ENCODE results near the gene ENO1.
A peak's percentile ranks its signal among the peaks of the same experiment; 100 is the strongest.
"Not testable (repeated sequence)": the region's sequence is repeated elsewhere in the genome, so short reads cannot be mapped to it uniquely, and the experiment has no call there.

ENO1 gene

DNA sequence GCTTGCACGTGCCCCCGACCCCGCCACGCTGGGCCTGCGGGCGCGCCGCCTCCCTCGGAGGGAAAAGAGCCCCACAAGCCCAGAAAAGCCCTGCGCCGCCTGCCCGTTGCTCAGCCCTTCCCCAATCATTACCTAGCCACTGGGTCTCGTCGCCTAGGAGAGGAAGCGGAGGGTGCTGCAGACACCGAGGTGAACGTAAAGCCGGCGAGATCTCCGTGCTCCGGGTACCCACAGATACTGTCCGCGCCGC, at the start of gene ENO1:
TSS of gene ENO1 (minus strand) at position 239 of the 250 bp plus-strand sequence. CDS start 3,778 bp downstream, outside the sequence.
- TF ChIP-seq, protein P1, sequence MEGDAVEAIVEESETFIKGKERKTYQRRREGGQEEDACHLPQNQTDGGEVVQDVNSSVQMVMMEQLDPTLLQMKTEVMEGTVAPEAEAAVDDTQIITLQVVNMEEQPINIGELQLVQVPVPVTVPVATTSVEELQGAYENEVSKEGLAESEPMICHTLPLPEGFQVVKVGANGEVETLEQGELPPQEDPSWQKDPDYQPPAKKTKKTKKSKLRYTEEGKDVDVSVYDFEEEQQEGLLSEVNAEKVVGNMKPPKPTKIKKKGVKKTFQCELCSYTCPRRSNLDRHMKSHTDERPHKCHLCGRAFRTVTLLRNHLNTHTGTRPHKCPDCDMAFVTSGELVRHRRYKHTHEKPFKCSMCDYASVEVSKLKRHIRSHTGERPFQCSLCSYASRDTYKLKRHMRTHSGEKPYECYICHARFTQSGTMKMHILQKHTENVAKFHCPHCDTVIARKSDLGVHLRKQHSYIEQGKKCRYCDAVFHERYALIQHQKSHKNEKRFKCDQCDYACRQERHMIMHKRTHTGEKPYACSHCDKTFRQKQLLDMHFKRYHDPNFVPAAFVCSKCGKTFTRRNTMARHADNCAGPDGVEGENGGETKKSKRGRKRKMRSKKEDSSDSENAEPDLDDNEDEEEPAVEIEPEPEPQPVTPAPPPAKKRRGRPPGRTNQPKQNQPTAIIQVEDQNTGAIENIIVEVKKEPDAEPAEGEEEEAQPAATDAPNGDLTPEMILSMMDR (IDR thresholded peaks at IDR 0.05; ENCODE audit: low read depth, low read length), result no peak
- H3K4me3 ChIP-seq (ENCODE audit: low read depth, low read length), result peak within 1 kb of the TSS; percentile 97

DNA sequence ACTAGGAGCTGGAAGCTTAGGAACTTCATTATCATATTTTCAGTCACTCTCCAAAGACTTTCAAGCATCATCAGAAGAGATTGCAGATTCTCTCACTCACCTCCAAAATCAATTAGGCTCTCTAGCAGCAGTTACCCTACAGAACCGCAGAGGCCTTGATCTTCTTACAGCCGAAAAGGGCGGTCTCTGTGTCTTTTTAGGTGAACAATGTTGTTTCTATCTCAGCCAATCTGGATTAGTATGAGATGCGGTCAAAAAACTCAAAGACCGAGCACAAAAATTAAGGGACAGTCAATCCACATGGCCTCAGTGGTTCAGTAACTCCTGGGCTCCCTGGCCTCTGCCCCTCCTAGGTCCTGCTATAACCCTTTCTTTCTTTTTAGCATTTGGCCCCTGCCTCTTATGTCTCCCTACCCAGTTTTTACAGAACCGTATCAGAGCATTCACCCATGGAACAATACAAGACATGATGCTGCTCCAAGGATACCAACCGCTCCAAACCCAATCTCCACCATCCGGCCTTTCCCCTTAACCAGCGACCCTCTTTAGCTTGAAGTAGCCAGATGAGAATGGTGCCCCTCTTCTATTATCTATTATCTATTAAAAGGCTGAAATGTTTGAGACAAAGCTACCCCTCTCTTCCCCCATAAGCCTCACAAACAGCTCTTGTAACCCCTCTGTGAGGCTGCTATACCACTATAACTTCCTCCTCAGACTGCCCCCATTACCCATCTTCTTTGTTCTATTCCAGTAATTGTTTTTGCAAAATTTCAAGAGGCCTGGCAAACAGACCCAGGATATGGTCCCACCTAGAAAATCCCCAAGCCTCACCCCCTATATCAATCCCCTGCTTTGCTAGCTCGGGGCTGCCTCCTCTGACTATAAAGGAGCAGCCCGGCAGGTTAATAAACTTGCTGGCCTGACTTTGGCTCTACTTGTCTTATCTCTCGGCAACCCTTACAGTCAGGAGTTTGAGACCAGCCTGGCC, 48.5 kb upstream of the ENO1 start:
- no peak overlapping the region for H3K4me3 ChIP-seq (ENCODE audit: low read depth, low read length)
- TF ChIP-seq, protein P1 (IDR thresholded peaks at IDR 0.05; ENCODE audit: low read depth, low read length), result no peak

DNA sequence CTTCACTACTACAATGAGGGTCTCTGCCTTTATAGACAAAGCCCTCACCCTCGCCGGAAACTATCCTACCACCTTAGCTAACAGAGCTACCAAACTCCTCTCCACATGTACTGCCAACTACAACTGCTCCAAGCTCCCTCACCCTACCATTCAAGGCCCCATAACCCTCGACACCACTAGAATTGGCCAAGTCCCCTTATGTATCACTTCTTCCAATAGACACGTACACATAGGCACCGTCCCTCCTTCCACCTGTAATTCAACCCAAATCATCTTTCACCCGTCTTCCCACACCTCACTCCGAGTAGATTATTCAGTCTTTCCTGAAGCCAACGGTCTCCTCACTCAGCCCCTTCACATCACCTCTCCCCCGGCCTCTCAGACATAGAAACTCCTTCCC, 47.5 kb upstream of the ENO1 start:
- TF ChIP-seq, protein P1 (IDR thresholded peaks at IDR 0.05; ENCODE audit: low read depth, low read length), result no peak
- no peak overlapping the region for H3K4me3 ChIP-seq (ENCODE audit: low read depth, low read length)

DNA sequence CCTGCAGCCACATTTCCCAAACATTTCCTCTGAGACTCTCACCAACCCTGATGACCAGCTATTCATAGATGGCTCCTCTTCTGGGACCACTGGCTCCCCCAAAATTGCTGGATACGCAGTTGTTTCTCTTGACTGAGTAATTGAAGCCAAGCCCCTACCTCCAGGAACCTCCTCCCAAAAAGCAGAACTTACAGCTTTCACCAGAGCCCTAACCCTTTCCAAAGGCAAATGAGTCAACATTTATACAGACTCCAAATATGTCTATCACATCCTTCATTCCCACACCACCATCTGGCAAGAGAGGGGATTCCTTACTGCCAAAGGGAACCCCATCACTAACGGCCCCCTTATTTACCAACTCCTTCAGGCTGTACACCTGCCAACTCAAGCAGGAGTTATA, 46.9 kb upstream of the ENO1 start:
- H3K4me3 ChIP-seq (ENCODE audit: low read depth, low read length), result no peak overlapping the region
- TF ChIP-seq, protein P1 (IDR thresholded peaks at IDR 0.05; ENCODE audit: low read depth, low read length), result no peak

DNA sequence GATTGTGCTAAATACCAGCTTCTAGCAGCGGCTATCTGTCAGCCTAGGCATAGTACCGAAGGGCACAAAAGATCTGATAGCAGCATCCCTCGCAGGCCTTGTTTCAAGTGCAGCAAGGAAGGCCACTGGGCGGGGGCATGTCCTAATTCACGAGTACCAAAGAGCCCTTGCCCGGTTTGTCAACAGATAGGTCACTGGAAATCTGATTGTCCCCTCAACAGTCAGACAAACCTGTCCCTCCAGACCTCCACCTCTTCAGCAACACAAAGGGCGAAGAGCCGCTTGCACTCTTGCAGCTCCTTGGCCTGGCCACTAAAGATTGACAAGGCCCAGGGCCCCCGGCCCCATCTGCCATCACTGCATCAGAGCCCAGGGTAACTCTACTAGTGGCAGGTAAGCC, 44.5 kb upstream of the ENO1 start:
- TF ChIP-seq, protein P1 (IDR thresholded peaks at IDR 0.05; ENCODE audit: low read depth, low read length), result no peak
- H3K4me3 ChIP-seq (ENCODE audit: low read depth, low read length), result no peak overlapping the region

DNA sequence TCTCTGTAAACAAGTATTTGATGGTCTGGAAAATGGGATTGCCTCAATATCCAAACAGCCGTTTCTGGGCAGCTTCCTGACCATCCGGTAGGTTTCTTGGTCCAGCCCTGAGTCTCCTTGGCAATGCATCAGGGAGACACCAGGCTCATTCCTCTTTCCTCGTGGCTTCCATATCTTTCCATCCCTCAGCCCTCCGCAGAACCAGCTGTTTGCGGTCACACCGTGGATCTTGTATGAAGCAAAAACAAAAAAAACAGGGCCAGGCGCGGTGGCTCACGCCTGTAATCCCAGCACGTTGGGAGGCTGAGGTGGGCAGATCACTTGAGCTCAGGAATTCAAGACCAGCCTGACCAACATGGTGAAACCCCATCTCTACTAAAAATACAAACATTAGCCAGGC, 39.0 kb upstream of the ENO1 start:
- not testable (repeated sequence) for H3K4me3 ChIP-seq (ENCODE audit: low read depth, low read length)

DNA sequence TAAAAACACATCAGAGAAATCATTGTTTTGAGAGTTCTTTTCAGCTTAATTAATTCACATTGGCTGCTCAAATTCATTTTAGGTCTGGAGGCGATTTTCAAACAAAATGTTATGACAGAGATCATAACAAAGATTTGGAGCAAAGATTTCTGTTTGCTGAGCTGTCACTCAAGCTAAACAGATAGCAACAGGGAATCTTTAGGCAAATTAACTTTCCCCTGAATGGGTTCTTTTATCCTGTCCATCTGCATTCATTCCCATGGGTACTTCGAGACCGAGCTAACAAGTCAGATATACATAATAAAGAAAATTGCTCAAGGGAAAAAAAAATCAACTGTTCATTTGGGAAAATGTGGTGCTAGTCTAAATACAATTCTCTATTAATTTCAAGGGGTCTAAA, 37.0 kb upstream of the ENO1 start:
- TF ChIP-seq, protein P1 (IDR thresholded peaks at IDR 0.05; ENCODE audit: low read depth, low read length), result no peak
- H3K4me3 ChIP-seq (ENCODE audit: low read depth, low read length), result no peak overlapping the region

DNA sequence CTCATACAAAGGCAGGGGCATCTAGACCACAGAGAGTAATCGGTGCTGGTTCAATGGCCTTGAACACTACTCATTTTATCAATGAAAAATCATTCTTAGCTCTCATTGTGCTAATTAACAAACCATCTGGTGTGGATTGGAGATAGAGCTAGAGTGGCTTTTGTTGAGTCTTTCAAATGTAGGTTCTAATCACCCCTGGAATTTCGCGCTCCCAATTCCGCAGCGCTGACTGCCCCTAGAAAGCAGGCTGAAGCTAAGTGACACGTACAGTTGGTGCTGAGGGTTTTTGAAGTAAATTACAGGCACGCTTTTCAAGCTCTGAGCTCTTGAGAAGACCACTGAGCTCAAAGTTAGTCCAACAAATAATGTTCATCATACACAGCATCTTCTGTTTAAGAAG, 36.0 kb upstream of the ENO1 start:
- TF ChIP-seq, protein P1 (IDR thresholded peaks at IDR 0.05; ENCODE audit: low read depth, low read length), result no peak
- no peak overlapping the region for H3K4me3 ChIP-seq (ENCODE audit: low read depth, low read length)

Measured in WI38 (cell line).